Fibroblast of the aortic adventitia (primary cell): Measurements from ENCODE around the gene MYL6B. TPM values are rescaled to one million over a fixed set of nuclear protein-coding genes. Genes with fewer than 3 reads are reported as not detected.

Source experiments
- DNase-seq: peaks from one replicate; pipeline ENCODE4 v3.0.0-alpha.2; 2010; ENCODE audit warnings: low read depth
- H3K4me3 ChIP-seq: 2 replicates; pipeline ENCODE4 v1.5.1; 2011; ENCODE audit warnings: low read depth, mild to moderate bottlenecking, control low read depth, low read length, moderate library complexity
- CTCF ChIP-seq: IDR thresholded peaks from 2 replicates; pipeline ENCODE4 v1.5.1; 2011; ENCODE audit warnings: mild to moderate bottlenecking, low read length, control low read depth, inconsistent platforms; ENCODE audit not compliant: insufficient read depth
- total RNA-seq: library from RNA; depleted of rRNA; stranded (reverse); fragments of >200 nt; gene quantifications from 2 replicates; pipeline ENCODE4 v1.2.3, GENCODE V29; 2012; ENCODE audit warnings: low replicate concordance

The MYL6B gene
- total RNA-seq, 1 donor, result 74.2 TPM

- TF ChIP-seq CTCF, result no peak
- no peak for DNase-seq
- H3K4me3 ChIP-seq, result no peak overlapping the region
Observed at GRCh38 chr12:56143870-56144269, 8.5 kb upstream of the MYL6B start.

GRCh38 chr12:56145217-56145616 is 7.2 kb upstream of the MYL6B start:
- DNase-seq, result no peak
- no peak overlapping the region for H3K4me3 ChIP-seq
- TF ChIP-seq CTCF, result no peak

GRCh38 chr12:56146492-56147460 is 5.6 kb upstream of the MYL6B start:
- DNase-seq, result peak; percentile 63
- no peak for TF ChIP-seq CTCF
- no peak overlapping the region for H3K4me3 ChIP-seq

GRCh38 chr12:56150563-56150962 is 1.8 kb upstream of the MYL6B start:
- TF ChIP-seq CTCF, result no peak
- peak; percentile 63 for DNase-seq
- H3K4me3 ChIP-seq, result no peak overlapping the region

GRCh38 chr12:56151672-56152131 is 685 bp upstream of the MYL6B start:
- DNase-seq, result no peak
- TF ChIP-seq CTCF, result peak; percentile 42
- peak overlapping the region; percentile 75 for H3K4me3 ChIP-seq

GRCh38 chr12:56152756-56153677 is 630 bp downstream of the MYL6B start:
- TF ChIP-seq CTCF, result no peak
- no peak for DNase-seq
- H3K4me3 ChIP-seq, result peak overlapping the region; percentile 75
